H9 (cell line): ENCODE measurements around the gene IFRD2. TPM values are rescaled to one million over a fixed set of nuclear protein-coding genes. Genes with fewer than 3 reads are reported as not detected.

Experiments used
- DNase-seq: peaks from one replicate; pipeline ENCODE4 v3.0.0-alpha.2; 2017
- H2AFZ ChIP-seq: one replicate; pipeline ENCODE4 v1.6.1; 2013; ENCODE audit warnings: mild to moderate bottlenecking, low read length, control low read depth, moderate library complexity
- H2AK5ac ChIP-seq: 2 replicates; pipeline ENCODE4 v1.6.1; 2013; ENCODE audit warnings: low read length, control low read depth, mixed read lengths; ENCODE audit not compliant: insufficient read length
- H2BK120ac ChIP-seq: one replicate; pipeline ENCODE4 v1.6.1; 2013; ENCODE audit warnings: low read depth, mild to moderate bottlenecking, low read length, control low read depth, inconsistent platforms; ENCODE audit not compliant: poor library complexity, severe bottlenecking
- H2BK12ac ChIP-seq: 2 replicates; pipeline ENCODE4 v1.6.1; 2013; ENCODE audit warnings: low read length, control low read depth, mixed read lengths, low read depth; ENCODE audit not compliant: insufficient read length
- H2BK15ac ChIP-seq: 2 replicates; pipeline ENCODE4 v1.6.1; 2013; ENCODE audit warnings: low read depth, low read length, control low read depth
- H2BK20ac ChIP-seq: one replicate; pipeline ENCODE4 v1.6.1; 2013; ENCODE audit warnings: low read depth, mild to moderate bottlenecking, low read length, control low read depth, inconsistent platforms; ENCODE audit not compliant: poor library complexity, severe bottlenecking
- H2BK5ac ChIP-seq: 2 replicates; pipeline ENCODE4 v1.6.1; 2013; ENCODE audit warnings: low read length, control low read depth, mixed read lengths; ENCODE audit not compliant: insufficient read length
- H3K14ac ChIP-seq: 2 replicates; pipeline ENCODE4 v1.6.1; 2013; ENCODE audit warnings: low read length, control low read depth; ENCODE audit not compliant: insufficient read depth
- H3K18ac ChIP-seq: 2 replicates; pipeline ENCODE4 v1.6.1; 2013; ENCODE audit warnings: low read depth, mild to moderate bottlenecking, mixed read lengths, low read length, control low read depth; ENCODE audit not compliant: insufficient read length
- H3K23ac ChIP-seq: 2 replicates; pipeline ENCODE4 v1.6.1; 2013; ENCODE audit warnings: low read length, control low read depth, mixed read lengths, low read depth; ENCODE audit not compliant: insufficient read length
- H3K23me2 ChIP-seq: 2 replicates; pipeline ENCODE4 v1.6.1; 2013; ENCODE audit warnings: low read depth, mild to moderate bottlenecking, mixed read lengths, low read length, control low read depth; ENCODE audit not compliant: insufficient read length, poor library complexity, severe bottlenecking
- H3K27ac ChIP-seq: 2 replicates; pipeline ENCODE4 v1.5.1; 2013; ENCODE audit warnings: low read length, control low read depth, mixed read lengths, low read depth; ENCODE audit not compliant: insufficient read length
- H3K27me3 ChIP-seq: 2 replicates; pipeline ENCODE4 v1.6.1; 2013; ENCODE audit warnings: low read length, control low read depth, inconsistent platforms; ENCODE audit not compliant: insufficient read depth
- H3K4ac ChIP-seq: 2 replicates; pipeline ENCODE4 v1.6.1; 2013; ENCODE audit warnings: low read depth, mild to moderate bottlenecking, control low read depth, inconsistent platforms, low read length, moderate library complexity
- H3K4me1 ChIP-seq: 2 replicates; pipeline ENCODE4 v1.6.1; 2013; ENCODE audit warnings: low read length, control low read depth, inconsistent platforms; ENCODE audit not compliant: insufficient read depth
- H3K4me2 ChIP-seq: 2 replicates; pipeline ENCODE4 v1.6.1; 2013; ENCODE audit warnings: low read length, control low read depth, mixed read lengths; ENCODE audit not compliant: insufficient read length, insufficient read depth
- H3K56ac ChIP-seq: 2 replicates; pipeline ENCODE4 v1.6.1; 2013; ENCODE audit warnings: low read depth, mild to moderate bottlenecking, mixed read lengths, low read length, control low read depth; ENCODE audit not compliant: insufficient read length
- H3K79me1 ChIP-seq: 2 replicates; pipeline ENCODE4 v1.6.1; 2013; ENCODE audit warnings: low read depth, mild to moderate bottlenecking, moderate library complexity, low read length, control low read depth, inconsistent platforms; ENCODE audit not compliant: insufficient read depth, poor library complexity, severe bottlenecking
- H3K79me2 ChIP-seq: 2 replicates; pipeline ENCODE4 v1.6.1; 2013; ENCODE audit warnings: low read length, control low read depth, inconsistent platforms; ENCODE audit not compliant: insufficient read depth
- H3K9ac ChIP-seq: 2 replicates; pipeline ENCODE4 v1.6.1; 2013; ENCODE audit warnings: low read length, control low read depth, mixed read lengths; ENCODE audit not compliant: insufficient read length; ENCODE audit errors: extremely low read depth
- H3K9me3 ChIP-seq: one replicate; pipeline ENCODE4 v1.6.1; 2013; ENCODE audit warnings: low read depth, low read length, inconsistent platforms; ENCODE audit not compliant: control insufficient read depth
- H3T11ph ChIP-seq: one replicate; pipeline ENCODE4 v1.6.1; 2013; ENCODE audit warnings: mild to moderate bottlenecking, low read length, control low read depth, inconsistent platforms
- H4K20me1 ChIP-seq: one replicate; pipeline ENCODE4 v1.6.1; 2013; ENCODE audit not compliant: control insufficient read depth, insufficient read length, insufficient read depth
- H4K5ac ChIP-seq: 2 replicates; pipeline ENCODE4 v1.6.1; 2013; ENCODE audit warnings: low read depth, mild to moderate bottlenecking, mixed read lengths, low read length, control low read depth; ENCODE audit not compliant: insufficient read length
- H4K8ac ChIP-seq: replicated peaks from 2 replicates; pipeline ENCODE4 v1.6.1; 2013; ENCODE audit warnings: low read length, control low read depth, mixed read lengths, low read depth; ENCODE audit not compliant: insufficient read length
- H4K91ac ChIP-seq: 2 replicates; pipeline ENCODE4 v1.6.1; 2013; ENCODE audit warnings: low read depth, mild to moderate bottlenecking, moderate library complexity, mixed read lengths, low read length, control low read depth; ENCODE audit not compliant: insufficient read length
- H3K27ac Mint-ChIP-seq, 3 experiments: 2 replicates in 2 of 3; 3 replicates in 1 of 3; pipeline ENCODE4 v1.8.0; 2020 to 2021; ENCODE audit warnings: mixed read lengths in 3 of 3, mild to moderate bottlenecking in 1 of 3, moderate library complexity in 1 of 3
- H3K27me3 Mint-ChIP-seq: 2 replicates; pipeline ENCODE4 v1.8.0; 2021; ENCODE audit warnings: low read depth, mild to moderate bottlenecking, moderate library complexity, mixed read lengths
- H3K36me3 Mint-ChIP-seq, 3 experiments: 2 replicates in 2 of 3; 3 replicates in 1 of 3; pipeline ENCODE4 v1.8.0; 2020 to 2021; ENCODE audit warnings: low read depth in 3 of 3, mixed read lengths in 3 of 3; ENCODE audit not compliant: insufficient read depth in 1 of 3
- H3K4me1 Mint-ChIP-seq, 2 experiments: 2 replicates each; pipeline ENCODE4 v1.8.0; 2020; ENCODE audit warnings: mixed read lengths in 2 of 2
- H3K4me3 Mint-ChIP-seq, 2 experiments: 2 replicates in 1 of 2; 3 replicates in 1 of 2; pipeline ENCODE4 v1.8.0; 2020 to 2021; ENCODE audit warnings: mild to moderate bottlenecking in 2 of 2, mixed read lengths in 2 of 2, moderate library complexity in 1 of 2
- H3K9me3 Mint-ChIP-seq, 2 experiments: 2 replicates in 1 of 2; 3 replicates in 1 of 2; pipeline ENCODE4 v1.8.0; 2020; ENCODE audit warnings: mild to moderate bottlenecking in 2 of 2, mixed read lengths in 2 of 2, moderate library complexity in 1 of 2
- CTCF ChIP-seq: fragments of 200-600 bp; sonication (generic); conservative IDR thresholded peaks from 3 replicates; pipeline ENCODE4 v1.8.0; 2021; ENCODE audit warnings: antibody characterized with exemption, mild to moderate bottlenecking
- WGBS: extraction: QIAGEN DNeasy Blood & Tissue Kit; methylation state at CpG from one replicate; pipeline ENCODE4 v1.1.7; 2013; ENCODE audit warnings: missing lambda C conversion rate, low lambda C conversion rate, mixed read lengths; ENCODE audit not compliant: insufficient read length; ENCODE audit errors: extremely low coverage; 5-methylcytosine and 5-hydroxymethylcytosine counted together
- total RNA-seq: library from RNA; stranded (reverse); gene quantifications from 2 replicates; pipeline ENCODE4 v1.2.1, GENCODE V29; 2021

Gene IFRD2
- total RNA-seq, 1 experiment from 2014 or later, result 109 TPM

- no peak for DNase-seq
- H2BK120ac ChIP-seq, result no peak overlapping the region
- no peak overlapping the region for H2AK5ac ChIP-seq
- H3K23me2 ChIP-seq, result peaks cover 6% of the 10 kb centered on the region
- no peaks in the 10 kb centered on the region for H3K27me3 Mint-ChIP-seq
- H3K36me3 Mint-ChIP-seq, result peaks cover 0 to 8% (median 1%) of the 10 kb centered on the region in 3 experiments; a peak in 1 of 7 replicates
- H3K9ac ChIP-seq, result no peak overlapping the region
- no peak overlapping the region for H3K14ac ChIP-seq
- no peak overlapping the region for H4K8ac ChIP-seq
- no peak overlapping the region for H3K4me2 ChIP-seq
- no peaks in the 10 kb centered on the region for H3K79me1 ChIP-seq
- no peak overlapping the region for H4K91ac ChIP-seq
- no peaks in the 10 kb centered on the region for H3K4me1 ChIP-seq
- H3K4me3 Mint-ChIP-seq, result no peak overlapping the region
- no peak overlapping the region for H4K5ac ChIP-seq
- no peak overlapping the region for H2BK12ac ChIP-seq
- H3K79me2 ChIP-seq, result no peaks in the 10 kb centered on the region
- no peaks in the 10 kb centered on the region for H3K27me3 ChIP-seq
- peaks cover 22 to 23% of the 10 kb centered on the region in 2 experiments for H3K4me1 Mint-ChIP-seq
- WGBS, result no CpG with 5 or more reads among the region's 2 CpGs
- no peak overlapping the region for H3K23ac ChIP-seq
- H2BK20ac ChIP-seq, result no peak overlapping the region
- no peak overlapping the region for H3K27ac Mint-ChIP-seq
- no peak overlapping the region for H3K18ac ChIP-seq
- H4K20me1 ChIP-seq, result no peaks in the 10 kb centered on the region
- H2BK15ac ChIP-seq, result no peak overlapping the region
- no peak overlapping the region for H2AFZ ChIP-seq
- no peak for TF ChIP-seq CTCF
- no peak overlapping the region for H3K27ac ChIP-seq
- H3K9me3 Mint-ChIP-seq, result no peaks in the 10 kb centered on the region; a peak in 1 of 5 replicates
- H3K56ac ChIP-seq, result no peak overlapping the region
- no peaks in the 10 kb centered on the region for H3K9me3 ChIP-seq
- no peak overlapping the region for H2BK5ac ChIP-seq
- no peak overlapping the region for H3T11ph ChIP-seq
- H3K4ac ChIP-seq, result no peak overlapping the region
Measured at GRCh38 chr3:50297384-50297775, 5.2 kb upstream of the IFRD2 start.
